ENCODE data around the gene OR10J4. TPM values are rescaled to one million over a fixed set of nuclear protein-coding genes. Genes with fewer than 3 reads are reported as not detected.

The OR10J4 gene
- total RNA-seq (ENCODE audit: low replicate concordance) = not detected in 2 replicates

DNA sequence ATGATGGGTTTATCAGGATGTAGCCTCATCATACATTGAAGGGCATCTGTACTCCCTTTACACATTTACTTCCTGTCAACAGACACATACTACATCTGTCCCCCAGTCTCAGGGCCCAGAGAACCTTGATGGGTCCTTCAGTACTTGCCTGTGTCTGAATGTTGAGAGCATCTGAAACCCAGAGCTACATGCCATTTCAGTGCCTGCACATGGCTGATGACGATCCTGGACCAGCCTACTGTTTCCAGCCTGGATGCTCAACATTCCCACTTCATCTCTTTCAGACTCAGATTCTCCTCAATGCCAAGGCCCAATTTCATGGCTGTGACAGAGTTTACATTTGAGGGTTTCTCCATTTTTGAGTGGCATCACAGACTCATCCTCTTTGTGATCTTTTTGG lies at the start of gene OR10J4:
Gene OR10J4 (plus strand): TSS at position 301 of the 400 bp plus-strand sequence.
- no peak for DNase-seq (ENCODE audit: low read depth)
- H3K4me3 ChIP-seq (ENCODE audit: low read depth, low read length) = no peak within 1 kb of the TSS
- TF ChIP-seq, protein P1, sequence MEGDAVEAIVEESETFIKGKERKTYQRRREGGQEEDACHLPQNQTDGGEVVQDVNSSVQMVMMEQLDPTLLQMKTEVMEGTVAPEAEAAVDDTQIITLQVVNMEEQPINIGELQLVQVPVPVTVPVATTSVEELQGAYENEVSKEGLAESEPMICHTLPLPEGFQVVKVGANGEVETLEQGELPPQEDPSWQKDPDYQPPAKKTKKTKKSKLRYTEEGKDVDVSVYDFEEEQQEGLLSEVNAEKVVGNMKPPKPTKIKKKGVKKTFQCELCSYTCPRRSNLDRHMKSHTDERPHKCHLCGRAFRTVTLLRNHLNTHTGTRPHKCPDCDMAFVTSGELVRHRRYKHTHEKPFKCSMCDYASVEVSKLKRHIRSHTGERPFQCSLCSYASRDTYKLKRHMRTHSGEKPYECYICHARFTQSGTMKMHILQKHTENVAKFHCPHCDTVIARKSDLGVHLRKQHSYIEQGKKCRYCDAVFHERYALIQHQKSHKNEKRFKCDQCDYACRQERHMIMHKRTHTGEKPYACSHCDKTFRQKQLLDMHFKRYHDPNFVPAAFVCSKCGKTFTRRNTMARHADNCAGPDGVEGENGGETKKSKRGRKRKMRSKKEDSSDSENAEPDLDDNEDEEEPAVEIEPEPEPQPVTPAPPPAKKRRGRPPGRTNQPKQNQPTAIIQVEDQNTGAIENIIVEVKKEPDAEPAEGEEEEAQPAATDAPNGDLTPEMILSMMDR (IDR thresholded peaks at IDR 0.05; ENCODE audit: insufficient read depth, low read length) = no peak

DNA sequence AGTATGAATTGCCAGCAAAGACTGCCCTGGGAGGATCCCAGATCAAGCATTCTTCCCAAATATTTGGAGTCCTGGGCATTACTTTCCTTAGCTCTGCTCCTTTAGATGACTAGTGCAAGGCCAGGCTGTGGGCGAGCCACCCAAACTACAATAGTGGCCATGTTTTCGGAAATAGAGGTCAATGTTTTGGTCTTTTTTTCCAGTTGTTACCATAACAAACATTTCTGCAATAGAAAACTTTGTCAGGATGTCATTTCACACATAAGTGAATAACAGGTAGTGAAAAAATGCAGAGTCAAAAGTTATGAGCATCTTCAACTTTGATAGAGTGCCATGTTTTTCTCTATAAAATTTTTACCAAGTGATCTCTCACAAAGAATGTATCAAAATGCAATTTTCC lies 25.2 kb upstream of the OR10J4 start:
- TF ChIP-seq, protein P1 (IDR thresholded peaks at IDR 0.05; ENCODE audit: insufficient read depth, low read length) = no peak
- DNase-seq (ENCODE audit: low read depth) = no peak
- H3K4me3 ChIP-seq (ENCODE audit: low read depth, low read length) = no peak overlapping the region

DNA sequence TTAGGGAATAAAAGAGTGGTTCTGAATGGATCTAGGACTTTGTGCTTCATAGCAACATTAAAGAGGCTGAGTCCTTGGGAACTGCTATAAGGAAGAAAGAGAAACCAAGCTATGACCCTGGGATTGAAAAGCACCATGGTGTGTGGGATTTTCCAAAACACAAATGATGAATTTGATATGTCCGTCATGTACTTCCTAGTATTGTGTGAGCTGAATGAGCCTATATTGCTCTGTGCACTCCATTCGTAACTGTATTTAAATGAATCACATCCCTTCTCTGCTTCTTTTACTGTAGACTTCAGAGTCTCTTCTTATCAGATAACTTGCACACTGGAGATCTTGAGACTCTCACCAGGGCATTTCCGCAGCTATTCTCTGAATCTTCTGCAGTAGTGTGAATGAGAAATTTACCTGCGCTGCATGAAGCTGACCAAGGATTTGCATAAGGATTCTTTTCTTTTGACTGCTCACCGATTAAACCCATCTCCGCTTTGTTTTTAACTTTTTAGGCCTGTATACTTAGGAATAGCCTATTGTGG lies 23.1 kb upstream of the OR10J4 start:
- no peak for DNase-seq (ENCODE audit: low read depth)
- TF ChIP-seq, protein P1 (IDR thresholded peaks at IDR 0.05; ENCODE audit: insufficient read depth, low read length) = no peak

DNA sequence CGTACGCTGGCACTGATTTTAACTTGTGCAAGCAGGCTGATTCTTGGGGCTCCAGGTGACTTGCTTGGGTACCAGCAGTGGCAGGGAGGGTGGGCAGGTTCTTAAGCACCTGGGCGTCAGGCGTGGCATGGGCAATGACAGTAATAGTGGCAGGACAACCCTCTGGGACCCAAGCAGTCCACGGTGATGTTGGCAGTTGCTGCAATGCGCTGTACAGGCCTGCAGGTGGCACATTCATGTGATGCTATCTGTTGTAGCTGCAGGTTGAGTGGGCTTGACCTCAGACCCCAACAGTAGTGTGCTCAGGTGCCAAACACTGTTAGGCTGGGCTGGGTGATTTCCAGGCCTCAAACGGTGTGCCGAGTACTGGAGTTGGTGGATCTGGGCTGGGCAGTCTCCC lies 10.2 kb upstream of the OR10J4 start:
- TF ChIP-seq, protein P1 (IDR thresholded peaks at IDR 0.05; ENCODE audit: insufficient read depth, low read length) = no peak
- H3K4me3 ChIP-seq (ENCODE audit: low read depth, low read length) = no peak overlapping the region
- DNase-seq (ENCODE audit: low read depth) = no peak

More for the DNA sequence above, 23.1 kb upstream of the OR10J4 start:
- no peak overlapping the region for H3K4me3 ChIP-seq (ENCODE audit: low read depth, low read length)

DNA sequence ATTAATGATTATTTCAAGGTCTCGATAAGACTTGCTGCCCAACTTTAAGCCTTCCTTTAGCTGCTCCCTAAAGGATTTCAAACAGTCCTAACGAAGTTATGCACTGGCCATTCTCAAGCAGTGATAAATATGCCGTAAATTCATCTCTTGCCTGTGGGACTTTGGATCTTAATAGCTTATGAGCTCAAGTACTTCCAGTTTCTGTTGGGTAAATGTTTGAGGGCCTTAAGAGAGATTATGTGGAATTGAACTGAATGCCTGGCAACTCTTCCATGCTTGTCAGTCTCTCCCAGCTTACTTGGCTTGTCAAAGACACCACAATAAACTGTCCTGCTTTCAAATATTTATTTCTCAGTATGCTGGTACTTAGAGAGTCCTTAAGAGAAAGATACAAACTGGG lies 3.5 kb upstream of the OR10J4 start:
- no peak overlapping the region for H3K4me3 ChIP-seq (ENCODE audit: low read depth, low read length)
- TF ChIP-seq, protein P1 (IDR thresholded peaks at IDR 0.05; ENCODE audit: insufficient read depth, low read length) = no peak
- no peak for DNase-seq (ENCODE audit: low read depth)

DNA sequence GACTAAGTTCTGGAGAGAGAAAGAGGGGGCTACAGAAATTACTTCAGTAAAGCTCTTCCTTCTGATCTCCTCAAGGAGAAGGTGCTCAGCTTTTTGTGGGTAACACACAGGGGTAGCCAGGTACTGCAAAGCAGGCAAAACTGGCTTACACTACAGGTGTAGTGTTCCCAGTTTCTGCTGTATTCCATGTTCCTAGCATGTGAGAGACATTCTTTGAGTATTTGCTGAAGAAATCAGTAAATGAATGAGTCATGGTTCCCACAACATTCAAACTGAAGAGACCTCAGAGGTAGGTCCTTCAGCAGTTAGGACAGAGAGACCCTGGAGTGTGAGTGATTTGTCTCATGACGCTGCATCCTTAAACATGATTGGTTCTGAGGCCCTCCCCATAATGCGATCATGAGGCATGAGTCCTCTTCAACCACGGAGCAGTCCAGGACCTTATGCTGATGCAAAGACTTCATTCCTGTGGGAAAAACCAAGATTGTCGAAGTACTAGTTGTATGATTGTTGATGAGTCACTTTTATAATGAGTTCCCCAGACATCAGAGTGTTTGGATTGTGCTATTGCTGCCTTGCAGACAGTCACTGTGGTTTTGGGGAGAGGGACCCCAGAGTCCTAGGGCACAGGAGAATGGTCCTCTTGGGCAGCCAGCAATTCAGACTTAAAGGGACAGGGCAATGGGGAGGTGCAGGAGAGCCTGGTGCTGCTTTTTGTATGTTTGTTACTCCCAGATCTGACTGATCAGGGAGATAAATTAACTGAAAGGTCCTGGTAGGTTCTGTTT lies 2.7 kb upstream of the OR10J4 start:
- no peak for DNase-seq (ENCODE audit: low read depth)
- no peak overlapping the region for H3K4me3 ChIP-seq (ENCODE audit: low read depth, low read length)
- TF ChIP-seq, protein P1 (IDR thresholded peaks at IDR 0.05; ENCODE audit: insufficient read depth, low read length) = no peak

Measured in fibroblast of the aortic adventitia (primary cell).